DND-41 (cell line): ENCODE results near the gene RNF223.
"Not testable (repeated sequence)": the region's sequence is repeated elsewhere in the genome, so short reads cannot be mapped to it uniquely, and the experiment has no call there.

ENCODE experiments used
- EZH2 ChIP-seq: IDR thresholded peaks from 3 replicates; pipeline ENCODE4 v1.6.1; 2012; ENCODE audit warnings: borderline replicate concordance, low read depth, mild to moderate bottlenecking, moderate library complexity, low read length, inconsistent platforms; ENCODE audit not compliant: severe bottlenecking
- TF ChIP-seq, protein P1 (sequence below): IDR thresholded peaks from 2 replicates; pipeline ENCODE4 v1.5.1; 2012; ENCODE audit warnings: borderline replicate concordance, low read length, moderate library complexity, mild to moderate bottlenecking; ENCODE audit not compliant: poor library complexity, severe bottlenecking; ENCODE audit errors: extremely low read depth

DNA sequence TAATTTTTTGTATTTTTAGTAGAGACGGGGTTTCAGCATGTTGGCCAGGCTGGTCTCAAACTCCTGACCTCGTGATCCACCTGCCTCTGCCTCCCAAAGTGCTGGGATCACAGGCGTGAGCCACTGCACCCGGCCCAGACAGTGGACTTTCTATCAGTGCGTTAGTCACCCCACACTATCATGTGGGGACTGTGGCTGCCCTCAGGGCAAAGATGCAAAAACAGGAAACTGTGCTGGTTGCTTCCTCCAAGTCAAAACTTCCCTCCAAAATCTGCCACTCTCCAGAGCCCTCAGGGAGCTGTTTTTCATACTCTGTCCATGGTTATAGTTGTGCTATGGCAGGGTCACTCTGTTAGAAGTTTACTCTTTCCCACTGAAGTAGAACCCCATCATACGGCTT lies 30.0 kb upstream of the RNF223 start:
- TF ChIP-seq, protein P1, sequence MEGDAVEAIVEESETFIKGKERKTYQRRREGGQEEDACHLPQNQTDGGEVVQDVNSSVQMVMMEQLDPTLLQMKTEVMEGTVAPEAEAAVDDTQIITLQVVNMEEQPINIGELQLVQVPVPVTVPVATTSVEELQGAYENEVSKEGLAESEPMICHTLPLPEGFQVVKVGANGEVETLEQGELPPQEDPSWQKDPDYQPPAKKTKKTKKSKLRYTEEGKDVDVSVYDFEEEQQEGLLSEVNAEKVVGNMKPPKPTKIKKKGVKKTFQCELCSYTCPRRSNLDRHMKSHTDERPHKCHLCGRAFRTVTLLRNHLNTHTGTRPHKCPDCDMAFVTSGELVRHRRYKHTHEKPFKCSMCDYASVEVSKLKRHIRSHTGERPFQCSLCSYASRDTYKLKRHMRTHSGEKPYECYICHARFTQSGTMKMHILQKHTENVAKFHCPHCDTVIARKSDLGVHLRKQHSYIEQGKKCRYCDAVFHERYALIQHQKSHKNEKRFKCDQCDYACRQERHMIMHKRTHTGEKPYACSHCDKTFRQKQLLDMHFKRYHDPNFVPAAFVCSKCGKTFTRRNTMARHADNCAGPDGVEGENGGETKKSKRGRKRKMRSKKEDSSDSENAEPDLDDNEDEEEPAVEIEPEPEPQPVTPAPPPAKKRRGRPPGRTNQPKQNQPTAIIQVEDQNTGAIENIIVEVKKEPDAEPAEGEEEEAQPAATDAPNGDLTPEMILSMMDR = not testable (repeated sequence)
- not testable (repeated sequence) for TF ChIP-seq EZH2
